NCI-H345 (cell line): Measurements from ENCODE around the gene TBC1D22A.

ENCODE experiments used
- DNase-seq: peaks from one replicate; lab custom pipeline; 2025; lab: John Stamatoyannopoulos, UW

Gene TBC1D22A, protein sequence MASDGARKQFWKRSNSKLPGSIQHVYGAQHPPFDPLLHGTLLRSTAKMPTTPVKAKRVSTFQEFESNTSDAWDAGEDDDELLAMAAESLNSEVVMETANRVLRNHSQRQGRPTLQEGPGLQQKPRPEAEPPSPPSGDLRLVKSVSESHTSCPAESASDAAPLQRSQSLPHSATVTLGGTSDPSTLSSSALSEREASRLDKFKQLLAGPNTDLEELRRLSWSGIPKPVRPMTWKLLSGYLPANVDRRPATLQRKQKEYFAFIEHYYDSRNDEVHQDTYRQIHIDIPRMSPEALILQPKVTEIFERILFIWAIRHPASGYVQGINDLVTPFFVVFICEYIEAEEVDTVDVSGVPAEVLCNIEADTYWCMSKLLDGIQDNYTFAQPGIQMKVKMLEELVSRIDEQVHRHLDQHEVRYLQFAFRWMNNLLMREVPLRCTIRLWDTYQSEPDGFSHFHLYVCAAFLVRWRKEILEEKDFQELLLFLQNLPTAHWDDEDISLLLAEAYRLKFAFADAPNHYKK

GRCh38 chr22:46762238-46763050 lies at the start of gene TBC1D22A:
Gene TBC1D22A (plus strand): TSS chr22:46762650. CDS start chr22:46762787, 137 bp downstream.
- peak; percentile 92 for DNase-seq

GRCh38 chr22:46714550-46714949 lies 47.9 kb upstream of the TBC1D22A start:
- no peak for DNase-seq

- no peak for DNase-seq
Observed at GRCh38 chr22:46719921-46720320, 42.5 kb upstream of the TBC1D22A start.

- no peak for DNase-seq
Observed at GRCh38 chr22:46721501-46722085, 40.9 kb upstream of the TBC1D22A start.

DNA sequence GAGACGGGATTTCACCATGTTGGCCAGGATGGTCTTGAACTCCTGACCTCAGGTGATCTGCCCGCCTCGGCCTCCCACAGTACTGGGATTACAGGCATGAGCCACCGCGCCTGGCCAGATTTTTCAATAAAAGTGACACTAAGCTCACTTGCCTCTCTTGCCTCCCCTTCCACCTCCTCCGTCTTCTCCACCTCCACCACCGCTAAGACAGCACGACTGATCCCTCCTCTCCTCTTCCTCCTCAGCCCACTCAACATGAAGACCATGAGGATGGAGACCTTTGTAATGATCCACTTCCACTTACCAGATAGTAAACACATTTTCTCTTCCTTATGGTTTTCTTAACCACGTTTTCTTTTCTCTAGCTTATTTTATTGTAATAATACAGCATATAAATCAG lies 38.6 kb upstream of the TBC1D22A start:
- DNase-seq, result no peak

- no peak for DNase-seq
Observed at GRCh38 chr22:46725096-46725495, 37.4 kb upstream of the TBC1D22A start.

- DNase-seq, result peak; percentile 63
Observed at GRCh38 chr22:46726066-46726985, 36.1 kb upstream of the TBC1D22A start.

DNA sequence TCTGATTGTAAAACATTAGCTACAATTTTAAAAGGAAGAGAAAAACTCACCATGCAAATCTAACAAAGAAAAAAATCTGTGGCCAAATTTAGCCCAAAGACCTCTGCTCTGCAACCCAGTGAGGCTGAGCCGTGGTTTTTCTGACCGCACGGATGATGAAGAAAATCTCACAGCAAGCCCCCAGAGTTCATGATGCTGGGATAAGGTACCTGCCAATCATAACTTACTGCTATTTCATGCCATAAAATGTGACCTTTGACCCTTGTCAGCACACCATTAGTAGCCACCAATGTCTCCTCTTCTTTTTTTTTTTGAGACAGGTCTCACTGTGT lies 35.5 kb upstream of the TBC1D22A start:
- DNase-seq, result no peak

DNA sequence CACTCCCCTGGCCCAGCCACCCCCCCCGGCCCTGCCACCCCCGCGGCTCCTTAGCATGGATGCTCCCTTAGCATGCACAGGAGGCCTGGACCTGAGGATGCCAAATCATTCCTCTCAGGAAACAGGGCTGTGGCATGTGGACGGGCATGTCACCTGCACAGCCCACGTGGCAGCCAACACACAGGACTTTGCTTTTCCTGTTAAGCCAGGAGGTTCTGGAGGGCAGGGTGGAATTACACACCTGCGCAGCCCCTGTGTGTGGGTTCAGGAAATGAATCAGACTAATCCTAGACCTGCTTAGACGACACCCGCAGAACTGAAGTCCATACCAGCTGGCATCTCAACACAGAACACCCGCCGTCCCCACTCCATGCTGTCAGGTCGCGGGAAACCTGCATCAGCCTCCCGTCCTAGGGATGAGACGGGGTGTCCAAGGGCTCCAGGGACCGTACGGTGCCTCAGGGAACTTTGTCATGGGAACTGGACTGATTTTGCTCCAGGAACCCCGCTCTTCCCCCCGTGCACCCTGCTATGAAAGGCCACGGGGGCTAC lies 34.6 kb upstream of the TBC1D22A start:
- DNase-seq, result no peak

DNA sequence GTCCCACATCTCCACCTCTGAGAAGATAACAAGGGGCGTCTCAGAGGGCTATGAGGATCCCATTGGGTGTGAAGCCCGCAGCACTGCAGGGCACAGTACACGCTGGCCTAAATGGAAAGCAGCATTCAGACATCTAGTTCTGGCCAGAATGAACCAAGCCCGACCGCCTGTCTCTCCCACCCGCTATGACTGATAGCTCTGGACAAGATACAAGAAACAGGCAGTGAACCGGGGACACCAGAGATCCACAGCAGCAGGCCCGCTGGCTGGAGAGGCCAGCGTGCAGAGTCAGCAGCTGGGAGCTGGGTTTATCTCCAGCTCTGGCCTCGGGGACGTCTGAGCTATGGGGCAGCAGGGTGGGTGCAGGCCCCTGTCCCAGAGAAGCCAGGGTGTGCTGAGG lies 34.0 kb upstream of the TBC1D22A start:
- no peak for DNase-seq

DNA sequence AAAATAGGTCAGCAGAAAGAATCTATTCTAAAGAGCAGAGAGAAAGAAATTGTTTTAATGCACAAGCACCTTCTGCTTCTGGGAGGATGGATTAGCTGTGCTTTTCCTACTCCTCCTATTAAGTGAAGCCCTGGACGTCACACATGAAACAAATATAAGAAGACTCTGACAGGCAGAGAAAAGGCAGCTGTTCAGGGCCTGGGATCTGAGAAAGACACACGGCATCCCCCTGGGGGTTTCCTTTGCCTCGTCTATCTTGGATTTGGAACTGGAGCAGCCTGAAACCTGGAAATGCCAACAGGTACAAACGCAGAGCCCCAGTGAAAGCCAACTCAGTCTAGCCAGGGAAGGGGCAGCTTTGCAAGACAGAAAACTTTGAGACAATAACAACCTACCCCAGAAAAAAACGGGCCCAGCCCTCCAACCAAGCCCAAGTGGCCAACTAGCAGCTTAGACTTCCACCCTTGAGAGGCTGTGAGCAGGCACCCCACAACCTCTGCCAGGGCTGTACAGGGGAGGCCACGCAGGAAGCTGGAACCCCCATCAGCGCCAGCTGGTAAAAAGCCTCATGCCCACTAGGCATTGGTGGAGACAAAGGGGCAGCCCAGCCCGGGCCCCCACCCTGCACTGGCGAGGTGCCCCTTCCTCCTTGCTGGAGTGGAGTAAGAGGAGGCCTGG lies 31.7 kb upstream of the TBC1D22A start:
- no peak for DNase-seq

DNA sequence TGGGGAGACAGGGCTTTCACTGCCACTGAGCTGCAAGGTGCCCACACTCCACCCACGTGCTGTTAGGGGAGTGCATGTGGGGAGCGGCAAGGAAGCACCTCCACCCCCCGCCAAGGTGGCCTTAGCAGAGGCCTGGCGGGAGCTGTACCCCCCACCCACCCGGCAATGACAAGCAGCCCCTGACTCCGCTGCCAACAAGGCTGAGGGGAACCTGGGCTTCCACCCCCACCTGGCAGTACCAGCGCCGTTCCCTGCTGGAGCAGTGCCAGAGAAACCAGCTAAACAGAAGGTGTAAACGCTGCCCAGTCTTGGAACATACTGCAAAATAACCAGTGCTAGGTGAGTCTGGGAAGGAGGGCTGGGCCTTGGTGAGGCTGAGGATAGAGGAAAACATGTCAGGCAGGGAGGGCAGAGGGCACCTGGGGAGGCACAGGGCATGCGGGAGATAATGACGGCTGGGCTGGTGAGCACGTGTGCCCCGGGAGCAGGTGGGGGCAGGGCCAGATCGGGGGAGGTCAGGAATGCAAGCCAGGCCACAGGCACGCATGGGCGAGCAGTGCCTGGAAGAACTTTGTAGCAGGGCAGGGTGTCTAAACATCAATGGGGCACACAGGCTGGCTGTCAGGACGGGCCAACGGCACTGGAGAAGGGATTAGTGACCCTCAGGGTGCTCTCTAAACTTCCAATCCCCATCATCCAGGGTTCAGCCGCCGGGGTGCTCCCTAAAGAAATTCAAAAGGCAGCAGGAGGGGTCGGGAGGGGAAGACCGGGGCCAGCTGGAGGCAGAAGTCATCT lies 31.0 kb upstream of the TBC1D22A start:
- peak; percentile 67 for DNase-seq

DNA sequence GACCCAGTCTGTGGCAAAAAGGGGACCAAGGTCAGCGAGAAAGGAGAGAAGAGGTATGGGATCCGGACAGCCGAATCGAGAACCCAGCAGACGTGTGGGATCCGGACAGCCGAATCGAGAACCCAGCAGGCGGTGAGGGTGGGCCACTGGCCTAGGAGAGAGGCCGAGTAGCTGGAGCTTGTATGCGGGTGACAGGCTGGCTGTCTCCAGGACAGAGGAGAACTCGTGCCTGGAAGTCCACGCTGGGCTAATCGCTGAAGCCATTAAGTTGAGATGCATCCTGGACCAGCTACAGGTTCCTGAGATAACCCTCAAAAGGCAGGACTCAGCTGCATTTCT lies 30.4 kb upstream of the TBC1D22A start:
- no peak for DNase-seq

- no peak for DNase-seq
Observed at GRCh38 chr22:46732513-46732912, 29.9 kb upstream of the TBC1D22A start.

- peak; percentile 67 for DNase-seq
Observed at GRCh38 chr22:46734213-46734722, 28.2 kb upstream of the TBC1D22A start.

DNA sequence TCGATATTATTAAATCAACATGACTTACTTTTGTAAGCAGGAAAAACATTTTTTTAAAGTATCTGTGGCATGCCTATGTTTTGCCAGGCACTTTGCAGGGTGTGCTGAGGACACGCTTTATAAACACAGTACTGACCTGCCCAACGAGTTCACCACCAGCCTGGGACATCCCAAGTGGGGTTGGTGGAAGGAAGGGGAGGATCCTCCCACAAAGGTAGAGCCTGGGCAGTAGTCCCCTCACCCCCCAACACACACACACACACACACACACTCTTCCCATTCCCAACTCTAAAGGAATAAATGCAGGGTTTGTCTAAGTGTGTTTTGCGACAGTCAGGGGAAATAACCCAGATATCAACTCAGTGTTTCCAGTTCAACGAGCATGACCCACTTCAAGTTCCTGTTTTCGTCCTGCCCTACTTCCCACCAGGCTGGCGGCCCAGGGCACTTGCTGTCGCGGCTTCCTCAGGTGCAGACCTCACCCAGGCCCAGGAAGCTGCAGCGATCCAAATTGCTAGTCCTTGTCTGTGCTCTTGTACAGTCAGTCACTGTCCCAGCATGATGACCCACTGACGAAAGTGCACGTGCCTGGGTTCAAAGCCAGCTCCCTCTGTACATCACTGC lies 27.5 kb upstream of the TBC1D22A start:
- peak; percentile 46 for DNase-seq

DNA sequence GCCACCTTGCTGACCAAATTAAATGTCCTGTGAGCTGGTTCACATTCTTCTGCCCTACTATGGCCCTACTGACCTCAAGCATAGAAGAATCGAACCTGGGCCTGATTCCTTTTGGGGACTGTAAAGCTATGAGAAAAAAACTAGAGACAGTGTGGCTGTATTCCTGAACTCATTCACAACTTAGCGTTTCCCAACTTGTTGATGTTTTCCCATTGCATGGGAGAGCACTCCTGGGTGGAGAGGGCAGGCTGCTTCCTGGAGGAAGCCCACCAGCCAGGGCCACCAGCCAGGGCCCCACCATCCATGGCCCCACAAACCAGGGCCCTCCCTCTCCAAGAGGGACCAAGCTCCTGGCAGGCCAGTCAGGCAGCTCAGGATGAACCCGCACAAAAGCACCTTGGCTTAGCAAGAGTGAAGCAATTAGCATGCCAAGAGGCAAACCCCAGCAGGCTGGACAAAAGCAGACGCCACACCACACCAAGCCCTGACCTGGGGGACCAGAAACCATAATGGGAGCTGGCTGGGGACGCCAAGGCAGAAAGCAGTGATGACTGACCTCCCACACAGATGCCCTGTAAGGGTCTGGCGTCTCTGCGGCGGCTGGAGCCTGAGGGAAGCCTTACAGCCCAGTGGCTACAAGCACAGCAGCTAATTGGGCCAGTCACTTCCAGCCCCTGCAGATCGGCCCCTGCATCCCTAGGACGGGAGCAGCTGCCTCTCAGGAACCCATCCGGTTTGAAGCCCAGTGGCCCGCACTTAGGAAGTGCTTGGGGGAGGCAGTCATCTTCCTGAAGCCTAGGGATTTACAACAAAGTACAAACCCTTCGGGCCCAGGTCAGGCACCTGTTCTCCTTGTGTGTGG lies 26.5 kb upstream of the TBC1D22A start:
- DNase-seq, result no peak

GRCh38 chr22:46736705-46737104 lies 25.7 kb upstream of the TBC1D22A start:
- DNase-seq, result no peak
